GM12891 (cell line): ENCODE measurements around the gene KCNAB2.

ENCODE experiments used
- DNase-seq: peaks from one replicate; pipeline ENCODE4 v3.0.0; 2011; ENCODE audit warnings: low spot score; ENCODE audit not compliant: insufficient read length
- FAIRE-seq: peaks from 2 replicates; lab custom pipeline; 2011; peaks lifted over from hg19 to GRCh38; lab: Jason Lieb, UNC
- PAX5 ChIP-seq: IDR thresholded peaks from 2 replicates; pipeline ENCODE4 v1.6.1; 2011; ENCODE audit warnings: low read length, moderate library complexity, mild to moderate bottlenecking; ENCODE audit not compliant: insufficient read depth, severe bottlenecking
- POLR2A ChIP-seq: IDR thresholded peaks from 2 replicates; pipeline ENCODE4 v1.6.1; 2011; ENCODE audit warnings: low read depth, low read length, control low read depth
- POLR2AphosphoS5 ChIP-seq: IDR thresholded peaks from 2 replicates; pipeline ENCODE4 v1.6.1; 2011; ENCODE audit warnings: low read depth, low read length, control low read depth
- POU2F2 ChIP-seq: IDR thresholded peaks from 2 replicates; pipeline ENCODE4 v1.6.1; 2011; ENCODE audit warnings: low read depth, mild to moderate bottlenecking, control low read depth, low read length, moderate library complexity
- SPI1 ChIP-seq: IDR thresholded peaks from 2 replicates; pipeline ENCODE4 v1.6.1; 2011; ENCODE audit warnings: low read depth, low read length, control low read depth
- TAF1 ChIP-seq: IDR thresholded peaks from 2 replicates; pipeline ENCODE4 v1.6.1; 2011; ENCODE audit warnings: low read depth, low read length, control low read depth

Gene KCNAB2

DNA sequence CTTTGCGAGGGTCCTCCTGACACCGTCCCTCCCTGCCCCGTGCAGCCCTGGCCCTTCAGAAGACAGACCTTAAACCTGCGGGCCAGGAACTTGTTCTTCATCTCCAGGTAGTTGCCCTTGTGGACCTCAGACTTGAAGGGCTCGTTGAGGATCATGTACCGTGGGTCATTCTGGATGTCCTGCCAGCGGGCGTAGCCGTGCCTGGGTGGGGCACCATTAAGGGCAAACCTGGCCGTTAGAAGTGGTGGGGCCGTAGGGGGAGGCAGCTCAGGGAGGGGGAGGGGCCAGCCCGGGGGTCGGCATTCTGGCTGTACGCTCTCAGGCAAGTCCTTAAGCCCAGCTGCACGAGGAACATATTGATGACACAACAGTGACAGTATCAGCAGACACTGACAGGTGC lies 64.6 kb downstream of the KCNAB2 start:
- no peak for TF ChIP-seq TAF1
- TF ChIP-seq POU2F2: no peak
- TF ChIP-seq SPI1: no peak
- no peak for TF ChIP-seq PAX5
- no peak for TF ChIP-seq POLR2A
- no peak for TF ChIP-seq POLR2AphosphoS5
- no peak for FAIRE-seq
- no peak for DNase-seq

DNA sequence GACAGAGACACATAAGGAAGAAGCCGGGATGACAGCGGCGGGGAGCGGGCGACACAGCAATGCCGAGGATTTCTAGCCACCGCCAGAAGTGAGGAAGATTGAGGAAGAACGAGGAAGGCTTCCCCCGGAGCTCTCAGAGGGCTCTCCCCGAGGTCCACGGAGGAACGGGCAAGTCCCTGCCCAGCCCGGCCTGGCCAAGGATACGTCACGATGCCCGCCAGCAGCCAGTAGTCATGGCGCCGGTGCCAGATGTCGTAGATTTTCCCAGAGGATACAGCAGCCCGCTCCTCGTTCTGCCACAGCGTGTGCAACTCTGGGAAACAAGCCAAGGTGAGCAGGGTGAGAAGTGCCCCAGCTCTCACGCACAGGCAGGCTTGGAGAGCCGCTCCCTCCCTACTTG lies 65.9 kb downstream of the KCNAB2 start:
- DNase-seq (no peak), FAIRE-seq (no peak)
- no peak for TF ChIP-seq POU2F2
- no peak for TF ChIP-seq POLR2A
- TF ChIP-seq TAF1: no peak
- no peak for TF ChIP-seq SPI1
- no peak for TF ChIP-seq PAX5
- TF ChIP-seq POLR2AphosphoS5: no peak

DNA sequence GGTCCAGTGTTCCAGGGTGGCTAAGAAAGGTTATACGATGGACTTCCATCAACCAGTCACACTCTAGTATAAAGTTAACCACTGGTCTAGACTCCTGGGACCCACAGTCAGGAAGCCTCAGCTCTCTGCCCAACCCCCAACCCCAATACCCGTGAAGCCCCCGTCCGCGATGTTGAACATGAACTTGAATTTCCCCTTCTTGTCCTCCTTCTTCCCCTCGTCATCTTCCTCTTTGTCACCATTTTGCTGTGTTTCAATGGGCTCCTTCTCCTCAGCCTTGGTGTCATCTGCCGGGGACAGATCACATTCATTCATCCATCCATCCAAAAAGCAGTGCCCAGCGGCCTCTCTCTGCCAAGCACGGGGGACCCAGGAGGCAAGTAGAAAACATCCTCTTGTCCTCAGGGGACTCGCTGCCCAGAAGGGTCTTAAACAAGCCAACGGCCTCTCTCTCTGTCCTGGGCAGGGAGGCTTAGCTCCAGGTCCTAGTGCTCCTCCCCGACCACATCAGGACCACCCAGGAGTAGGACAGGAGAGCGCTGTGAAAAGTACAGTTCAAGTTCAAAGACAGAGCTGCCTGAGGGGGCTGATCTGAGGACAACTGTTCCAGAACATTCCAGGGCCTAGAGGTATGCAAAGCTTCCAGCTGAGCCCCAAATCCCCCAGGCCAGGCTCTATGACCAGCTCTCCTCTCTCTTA lies 66.5 kb downstream of the KCNAB2 start:
- no peak for TF ChIP-seq PAX5
- TF ChIP-seq POU2F2: no peak
- no peak for TF ChIP-seq POLR2A
- no peak for TF ChIP-seq SPI1
- no peak for TF ChIP-seq TAF1
- no peak for TF ChIP-seq POLR2AphosphoS5
- FAIRE-seq (no peak), DNase-seq (no peak)

DNA sequence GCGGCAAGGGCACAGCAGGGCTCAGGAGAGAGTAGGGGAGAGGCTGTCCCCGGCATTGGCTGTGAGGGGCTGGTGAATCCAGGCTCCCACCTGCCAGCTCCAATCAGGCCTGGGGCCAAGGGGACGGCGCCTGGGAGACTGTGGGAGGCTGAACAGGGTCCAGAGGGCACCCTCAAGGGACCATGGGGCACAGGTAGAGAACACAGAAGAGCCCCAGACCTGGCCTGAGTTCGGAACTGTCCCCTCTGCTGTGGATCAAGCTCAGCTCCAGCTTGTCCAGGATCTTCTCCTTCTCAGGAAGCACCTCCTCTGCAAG lies 67.0 kb downstream of the KCNAB2 start:
- no peak for DNase-seq
- no peak for FAIRE-seq
- TF ChIP-seq TAF1 (no peak), POU2F2 (no peak), POLR2AphosphoS5 (no peak), SPI1 (no peak), POLR2A (no peak), PAX5 (no peak)

DNA sequence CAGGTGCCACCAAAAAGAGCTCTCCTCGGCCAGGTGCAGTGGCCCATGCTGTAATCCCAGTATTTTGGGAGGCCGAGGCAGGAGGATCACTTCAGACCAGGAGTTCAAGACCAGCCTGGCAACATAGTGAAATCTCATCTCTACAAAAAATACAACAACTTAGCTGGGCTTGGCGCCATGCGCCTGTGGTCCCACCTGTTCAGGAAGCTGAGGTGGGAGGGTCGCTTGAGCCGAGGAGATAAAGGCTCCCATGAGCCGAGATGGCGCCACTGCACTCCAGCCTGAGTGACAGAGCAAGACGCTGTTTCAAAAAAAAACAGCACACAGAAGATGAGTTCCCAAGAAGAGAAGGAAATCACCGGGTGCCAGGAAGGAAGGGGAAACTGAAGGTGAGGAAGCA lies 67.4 kb downstream of the KCNAB2 start:
- TF ChIP-seq TAF1 (no peak), POU2F2 (no peak), POLR2A (no peak), POLR2AphosphoS5 (no peak), PAX5 (no peak), SPI1 (no peak)
- FAIRE-seq (no peak), DNase-seq (no peak)

DNA sequence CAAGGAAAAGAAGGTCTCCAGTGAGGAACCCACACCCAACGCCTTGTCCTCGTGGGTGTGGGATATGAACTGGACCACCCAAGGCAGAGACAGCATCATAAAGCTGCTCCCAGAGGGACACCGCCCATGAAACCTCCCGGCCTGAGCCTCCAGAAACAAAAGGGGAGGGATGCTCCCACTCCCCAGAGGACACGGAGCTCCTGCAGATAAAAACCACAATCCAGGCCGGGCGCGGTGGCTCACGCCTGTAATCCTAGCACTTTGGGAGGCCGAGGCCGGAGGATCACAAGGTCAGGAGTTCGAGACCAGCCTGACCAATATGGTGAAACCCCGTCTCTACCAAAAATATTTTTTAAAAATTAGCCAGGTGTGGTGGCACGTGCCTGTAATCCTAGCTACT lies 68.1 kb downstream of the KCNAB2 start:
- DNase-seq: no peak
- FAIRE-seq: no peak

DNA sequence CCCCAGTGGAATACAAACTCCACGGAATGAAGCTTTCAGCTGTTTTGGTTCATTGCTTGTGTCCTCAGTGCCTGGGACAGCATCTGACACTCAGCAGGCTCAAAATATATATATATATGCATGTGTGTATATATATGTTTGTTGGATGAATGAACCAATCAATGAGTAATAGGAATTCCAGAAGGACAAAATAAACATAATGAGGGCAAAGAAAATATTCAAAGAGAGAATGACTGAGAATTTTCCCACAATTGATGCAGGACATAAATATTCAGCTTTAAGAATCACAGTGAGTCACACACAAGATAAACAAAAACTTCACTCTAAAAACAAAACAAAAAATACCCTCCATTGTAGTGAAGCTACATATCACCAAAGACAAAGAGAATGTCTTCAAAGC lies 70.4 kb downstream of the KCNAB2 start:
- FAIRE-seq (no peak), DNase-seq (no peak)
- no peak for TF ChIP-seq POLR2AphosphoS5

More for the DNA sequence above, 68.1 kb downstream of the KCNAB2 start:
- TF ChIP-seq POLR2A (no peak), POLR2AphosphoS5 (no peak), TAF1 (no peak), POU2F2 (no peak)

DNA sequence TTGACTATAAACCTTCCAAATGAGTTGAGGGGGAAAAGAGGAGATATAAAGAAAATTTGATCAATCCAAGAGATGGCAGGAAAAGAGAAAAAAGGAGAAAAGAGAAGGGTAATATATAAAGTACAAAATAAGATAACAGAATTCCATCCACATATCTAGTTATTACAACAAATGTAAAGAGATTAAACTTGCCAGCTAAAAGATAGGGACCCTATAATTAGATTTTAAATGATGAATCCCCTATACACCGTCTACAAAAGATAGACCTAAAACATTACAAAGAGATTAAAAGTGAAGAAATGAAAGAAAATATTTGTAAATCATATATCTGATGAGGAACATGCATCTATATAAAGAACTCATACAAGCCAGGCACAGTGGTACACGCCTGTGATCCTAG lies 71.4 kb downstream of the KCNAB2 start:
- no peak for TF ChIP-seq SPI1
- no peak for DNase-seq
- no peak for FAIRE-seq

DNA sequence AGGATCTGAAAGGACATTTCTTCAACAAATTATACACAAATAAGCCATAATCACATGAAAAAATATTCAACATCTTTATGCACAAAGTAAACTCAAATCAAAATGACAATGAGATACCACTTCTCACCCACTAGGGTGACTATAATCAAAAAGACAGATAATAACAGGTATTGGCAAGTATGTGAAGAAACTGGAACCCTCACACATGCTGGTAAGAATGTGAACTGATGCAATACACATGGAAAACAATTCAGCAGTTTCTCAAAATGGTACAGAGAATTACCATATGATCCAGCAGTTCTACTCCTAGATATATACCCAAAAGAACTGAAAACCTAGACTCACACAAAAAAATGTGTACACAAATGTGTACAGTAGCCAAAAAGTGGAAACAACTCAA lies 71.9 kb downstream of the KCNAB2 start:
- no peak for FAIRE-seq
- TF ChIP-seq TAF1: no peak
- no peak for TF ChIP-seq PAX5
- TF ChIP-seq POU2F2: no peak
- TF ChIP-seq SPI1: no peak
- no peak for TF ChIP-seq POLR2AphosphoS5
- TF ChIP-seq POLR2A: no peak
- DNase-seq: no peak

DNA sequence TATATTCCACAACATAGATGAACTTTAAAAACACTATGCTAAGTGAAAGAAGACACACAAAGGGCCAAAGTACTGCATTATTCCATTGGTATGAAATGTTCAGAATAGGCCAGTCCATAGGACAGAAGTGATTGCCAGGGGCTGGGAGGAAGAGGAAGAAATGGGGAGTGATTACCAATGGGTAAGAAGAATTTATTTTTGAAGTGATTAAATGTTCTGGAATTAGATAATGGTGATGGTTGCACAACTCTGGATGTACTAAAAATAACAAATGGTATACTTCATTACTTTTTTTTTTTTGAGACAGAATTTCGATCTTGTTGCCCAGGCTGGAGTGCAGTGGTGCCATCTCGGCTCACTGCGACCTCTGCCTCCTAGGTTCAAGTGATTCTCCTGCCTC lies 72.7 kb downstream of the KCNAB2 start:
- FAIRE-seq (no peak), DNase-seq (no peak)
- TF ChIP-seq POLR2A: no peak
- no peak for TF ChIP-seq PAX5
- no peak for TF ChIP-seq POU2F2
- no peak for TF ChIP-seq SPI1
- TF ChIP-seq POLR2AphosphoS5: no peak
- TF ChIP-seq TAF1: no peak

DNA sequence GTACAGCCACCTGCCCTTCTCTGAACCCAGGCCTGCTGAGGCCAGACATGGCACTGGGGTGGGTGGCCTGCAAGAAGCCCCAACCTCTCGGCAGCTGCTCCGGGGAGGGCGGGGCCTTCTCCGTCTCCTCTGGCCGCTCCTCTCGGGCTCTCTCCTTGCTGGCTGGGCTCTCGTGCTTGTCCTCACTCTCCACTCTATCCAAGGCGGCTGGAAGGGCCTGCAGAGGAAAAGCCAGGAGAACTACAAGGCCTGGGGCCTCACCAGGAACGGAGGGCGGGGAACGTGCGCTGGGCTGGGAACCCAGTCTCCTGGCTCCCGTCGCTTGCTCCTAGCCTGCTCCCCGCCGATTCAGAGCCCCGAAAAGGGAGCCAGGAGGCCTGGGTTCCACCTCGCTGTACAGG lies 75.3 kb downstream of the KCNAB2 start:
- TF ChIP-seq TAF1 (no peak), POLR2A (no peak), POLR2AphosphoS5 (no peak), SPI1 (no peak), PAX5 (no peak), POU2F2 (no peak)
- no peak for DNase-seq
- no peak for FAIRE-seq
